GM18870 (cell line): ENCODE results near the gene SLC37A1.

Experiments used
- ATAC-seq: cut with Tn5 transposase; IDR thresholded peaks from one replicate; pipeline ENCODE4 v1.9.1; 2021; ENCODE audit warnings: moderate library complexity; ENCODE audit not compliant: unreplicated experiment

Gene SLC37A1

GRCh38 chr21:42590431-42591131 lies 76.9 kb downstream of the SLC37A1 start:
- no peak for ATAC-seq

GRCh38 chr21:42591170-42591869 lies 77.7 kb downstream of the SLC37A1 start:
- no peak for ATAC-seq

GRCh38 chr21:42592156-42592820 lies 78.6 kb downstream of the SLC37A1 start:
- ATAC-seq = no peak

GRCh38 chr21:42593007-42593814 lies 79.6 kb downstream of the SLC37A1 start:
- no peak for ATAC-seq

- ATAC-seq = no peak
These were observed 81.1 kb downstream of the SLC37A1 start for GRCh38 chr21:42594616-42595282.

- ATAC-seq = no peak
These were observed 81.9 kb downstream of the SLC37A1 start for GRCh38 chr21:42595283-42596187.

- no peak for ATAC-seq
These were observed 83.0 kb downstream of the SLC37A1 start for GRCh38 chr21:42596657-42597056.

- no peak for ATAC-seq
These were observed 84.0 kb downstream of the SLC37A1 start for GRCh38 chr21:42597487-42598158.

GRCh38 chr21:42598159-42598735 lies 84.6 kb downstream of the SLC37A1 start:
- ATAC-seq = no peak

- ATAC-seq = no peak
These were observed 85.8 kb downstream of the SLC37A1 start for GRCh38 chr21:42599486-42599885.

- ATAC-seq = no peak
These were observed 86.3 kb downstream of the SLC37A1 start for GRCh38 chr21:42599962-42600361.

- ATAC-seq = no peak
These were observed 88.0 kb downstream of the SLC37A1 start for GRCh38 chr21:42601656-42602055.

- ATAC-seq = no peak
These were observed 93.5 kb downstream of the SLC37A1 start for GRCh38 chr21:42607102-42607501.

GRCh38 chr21:42607525-42608102 lies 94.0 kb downstream of the SLC37A1 start:
- no peak for ATAC-seq

GRCh38 chr21:42608446-42608845 lies 94.8 kb downstream of the SLC37A1 start:
- no peak for ATAC-seq

- no peak for ATAC-seq
These were observed 96.2 kb downstream of the SLC37A1 start for GRCh38 chr21:42609811-42610210.

- ATAC-seq = no peak
These were observed 98.2 kb downstream of the SLC37A1 start for GRCh38 chr21:42611852-42612251.

GRCh38 chr21:42612390-42612789 lies 98.7 kb downstream of the SLC37A1 start:
- no peak for ATAC-seq
